Activated T-helper 1 cell treated with anti-CD3 and anti-CD28 coated beads, Interleukin-12 subunit alpha, Interleukin-12 subunit beta, Interleukin-2, Interleukin-4 antibody, amounts not matched to agents 30 ng/mL and 10 ng/mL and 1 ng/mL, durations not matched to agents 14 hours and 24 hours and 36 hours (primary cell): ENCODE results near the gene CDKN1A. TPM values are rescaled to one million over a fixed set of nuclear protein-coding genes. Genes with fewer than 3 reads are reported as not detected.
"Not testable (repeated sequence)": the region's sequence is repeated elsewhere in the genome, so short reads cannot be mapped to it uniquely, and the experiment has no call there.

Source experiments
- DNase-seq: peaks from one replicate; pipeline ENCODE4 v3.0.0; 2021; ENCODE audit warnings: low spot score
- H3K27ac Mint-ChIP-seq: one replicate; pipeline ENCODE4 v1.8.0; 2021; ENCODE audit warnings: mild to moderate bottlenecking, mixed read lengths
- H3K27me3 Mint-ChIP-seq: one replicate; pipeline ENCODE4 v1.8.0; 2022; ENCODE audit warnings: mild to moderate bottlenecking, moderate library complexity, mixed read lengths; ENCODE audit not compliant: insufficient read depth
- H3K36me3 Mint-ChIP-seq: one replicate; pipeline ENCODE4 v1.8.0; 2021; ENCODE audit warnings: low read depth, mixed read lengths
- H3K4me1 Mint-ChIP-seq: one replicate; pipeline ENCODE4 v1.8.0; 2021; ENCODE audit warnings: low read depth, mixed read lengths
- H3K4me3 Mint-ChIP-seq: one replicate; pipeline ENCODE4 v1.8.0; 2021; ENCODE audit warnings: mild to moderate bottlenecking, moderate library complexity, mixed read lengths
- H3K9me3 Mint-ChIP-seq: one replicate; pipeline ENCODE4 v1.8.0; 2021; ENCODE audit warnings: mixed read lengths
- intact Hi-C: fragments of 100-400 bp; cut with micrococcal nuclease; formaldehyde crosslinking; loops from one replicate; pipeline ENCODE4 v1.15.1; 2024
- total RNA-seq: library from RNA; stranded (reverse); gene quantifications from 2 replicates; pipeline ENCODE4 v1.2.3, GENCODE V29; 2022

CDKN1A gene
- total RNA-seq, 1 donor from 2014 or later, result 107 TPM

- no peak for DNase-seq
- Mint-ChIP-seq H3K36me3 (no peaks in the 10 kb centered on the region), H3K4me3 (no peak overlapping the region), H3K27me3 (no peaks in the 10 kb centered on the region), H3K9me3 (no peaks in the 10 kb centered on the region), H3K27ac (no peak overlapping the region), H3K4me1 (peaks cover 48% of the 10 kb centered on the region)
- intact Hi-C loops, result loop anchor here (5.0 to 10.0 kb wide), 2 partner anchors 174 to 673 kb away; partner anchors contain the start of genes MAPK14, PPIL1 and SLC26A8
Measured at GRCh38 chr6:36698196-36698595, 19.7 kb downstream of the CDKN1A start.

GRCh38 chr6:36698871-36699271 is 20.4 kb downstream of the CDKN1A start:
- intact Hi-C loops, result loop anchor here (5.0 to 10.0 kb wide), 2 partner anchors 173 to 674 kb away; partner anchors contain the start of genes MAPK14, PPIL1 and SLC26A8
- H3K27ac Mint-ChIP-seq, result peak overlapping the region; percentile 30
- H3K4me1 Mint-ChIP-seq, result peaks cover 42% of the 10 kb centered on the region

GRCh38 chr6:36699348-36699747 is 20.8 kb downstream of the CDKN1A start:
- H3K4me3 Mint-ChIP-seq, result no peak overlapping the region
- H3K27me3 Mint-ChIP-seq, result no peaks in the 10 kb centered on the region
- no peak for DNase-seq
- H3K36me3 Mint-ChIP-seq, result no peaks in the 10 kb centered on the region
- H3K4me1 Mint-ChIP-seq, result peaks cover 41% of the 10 kb centered on the region
- H3K9me3 Mint-ChIP-seq, result no peaks in the 10 kb centered on the region
- intact Hi-C loops, result loop anchor here (5.0 to 10.0 kb wide), 2 partner anchors 173 to 675 kb away; partner anchors contain the start of genes MAPK14, PPIL1 and SLC26A8
- no peak overlapping the region for H3K27ac Mint-ChIP-seq

More at GRCh38 chr6:36698871-36699271, 20.4 kb downstream of the CDKN1A start:
- DNase-seq, result no peak
- no peaks in the 10 kb centered on the region for H3K27me3 Mint-ChIP-seq
- no peak overlapping the region for H3K4me3 Mint-ChIP-seq
- no peaks in the 10 kb centered on the region for H3K9me3 Mint-ChIP-seq
- no peaks in the 10 kb centered on the region for H3K36me3 Mint-ChIP-seq

GRCh38 chr6:36700071-36700812 is 21.7 kb downstream of the CDKN1A start:
- Mint-ChIP-seq H3K9me3 (no peaks in the 10 kb centered on the region), H3K36me3 (no peaks in the 10 kb centered on the region), H3K27ac (no peak overlapping the region), H3K27me3 (no peaks in the 10 kb centered on the region), H3K4me1 (peaks cover 32% of the 10 kb centered on the region), H3K4me3 (no peak overlapping the region)
- intact Hi-C loops, result no loop called here
- DNase-seq, result no peak

GRCh38 chr6:36700831-36701230 is 22.3 kb downstream of the CDKN1A start:
- Mint-ChIP-seq H3K4me3 (no peak overlapping the region), H3K36me3 (no peaks in the 10 kb centered on the region), H3K27me3 (no peaks in the 10 kb centered on the region), H3K9me3 (no peaks in the 10 kb centered on the region), H3K27ac (no peak overlapping the region), H3K4me1 (peaks cover 28% of the 10 kb centered on the region)
- intact Hi-C loops, result no loop called here
- DNase-seq, result no peak

GRCh38 chr6:36701401-36701991 is 23.0 kb downstream of the CDKN1A start:
- intact Hi-C loops, result no loop called here
- no peaks in the 10 kb centered on the region for H3K9me3 Mint-ChIP-seq
- H3K4me1 Mint-ChIP-seq, result peaks cover 26% of the 10 kb centered on the region
- no peak overlapping the region for H3K27ac Mint-ChIP-seq
- no peak for DNase-seq
- H3K27me3 Mint-ChIP-seq, result no peaks in the 10 kb centered on the region
- no peaks in the 10 kb centered on the region for H3K36me3 Mint-ChIP-seq
- no peak overlapping the region for H3K4me3 Mint-ChIP-seq

GRCh38 chr6:36702656-36703055 is 24.1 kb downstream of the CDKN1A start:
- Mint-ChIP-seq H3K27ac (no peak overlapping the region), H3K4me1 (peaks cover 14% of the 10 kb centered on the region), H3K9me3 (no peaks in the 10 kb centered on the region)

GRCh38 chr6:36703081-36703606 is 24.6 kb downstream of the CDKN1A start:
- Mint-ChIP-seq H3K27ac (no peak overlapping the region), H3K4me1 (peaks cover 13% of the 10 kb centered on the region), H3K27me3 (peaks cover 2% of the 10 kb centered on the region), H3K36me3 (no peaks in the 10 kb centered on the region), H3K9me3 (no peaks in the 10 kb centered on the region), H3K4me3 (no peak overlapping the region)
- intact Hi-C loops, result no loop called here
- no peak for DNase-seq

More at GRCh38 chr6:36702656-36703055, 24.1 kb downstream of the CDKN1A start:
- intact Hi-C loops, result no loop called here
- no peak for DNase-seq
- no peak overlapping the region for H3K4me3 Mint-ChIP-seq
- no peaks in the 10 kb centered on the region for H3K36me3 Mint-ChIP-seq
- peaks cover 2% of the 10 kb centered on the region for H3K27me3 Mint-ChIP-seq

- Mint-ChIP-seq H3K27me3 (peaks cover 2% of the 10 kb centered on the region), H3K4me1 (peaks cover 7% of the 10 kb centered on the region), H3K4me3 (no peak overlapping the region), H3K9me3 (no peaks in the 10 kb centered on the region), H3K36me3 (no peaks in the 10 kb centered on the region), H3K27ac (no peak overlapping the region)
- intact Hi-C loops, result no loop called here
- no peak for DNase-seq
Measured at GRCh38 chr6:36703982-36704381, 25.5 kb downstream of the CDKN1A start.

- H3K27me3 Mint-ChIP-seq, intact Hi-C loops, H3K4me3 Mint-ChIP-seq, H3K9me3 Mint-ChIP-seq, H3K4me1 Mint-ChIP-seq, DNase-seq, H3K36me3 Mint-ChIP-seq, H3K27ac Mint-ChIP-seq: not testable (repeated sequence)
Measured at GRCh38 chr6:36704961-36705577, 26.6 kb downstream of the CDKN1A start.

GRCh38 chr6:36706339-36706738 is 27.8 kb downstream of the CDKN1A start:
- intact Hi-C loops, result no loop called here
- Mint-ChIP-seq H3K27ac (no peak overlapping the region), H3K27me3 (peaks cover 11% of the 10 kb centered on the region), H3K36me3 (no peaks in the 10 kb centered on the region), H3K4me3 (no peak overlapping the region), H3K4me1 (peaks cover 4% of the 10 kb centered on the region), H3K9me3 (no peaks in the 10 kb centered on the region)
- no peak for DNase-seq

GRCh38 chr6:36712816-36713215 is 34.3 kb downstream of the CDKN1A start:
- Mint-ChIP-seq H3K27me3 (peaks cover 25% of the 10 kb centered on the region), H3K27ac (peak overlapping the region; percentile 1), H3K36me3 (no peaks in the 10 kb centered on the region), H3K4me1 (no peaks in the 10 kb centered on the region), H3K4me3 (no peak overlapping the region), H3K9me3 (no peaks in the 10 kb centered on the region)
- intact Hi-C loops, result no loop called here
- DNase-seq, result no peak

- Mint-ChIP-seq H3K9me3 (no peaks in the 10 kb centered on the region), H3K27ac (no peak overlapping the region), H3K36me3 (no peaks in the 10 kb centered on the region), H3K4me1 (no peaks in the 10 kb centered on the region), H3K27me3 (peaks cover 25% of the 10 kb centered on the region), H3K4me3 (no peak overlapping the region)
- intact Hi-C loops, result no loop called here
- no peak for DNase-seq
Measured at GRCh38 chr6:36713846-36714245, 35.3 kb downstream of the CDKN1A start.
